ENCODE measurements around the gene PIK3C2G.

PIK3C2G gene

GRCh38 chr12:18345021-18345735, 83.9 kb downstream of the PIK3C2G start:
- DNase-seq (ENCODE audit: low read depth in 2 of 2), result no peak

GRCh38 chr12:18352312-18352711, 91.0 kb downstream of the PIK3C2G start:
- DNase-seq (ENCODE audit: low read depth in 2 of 2), result no peak

DNA sequence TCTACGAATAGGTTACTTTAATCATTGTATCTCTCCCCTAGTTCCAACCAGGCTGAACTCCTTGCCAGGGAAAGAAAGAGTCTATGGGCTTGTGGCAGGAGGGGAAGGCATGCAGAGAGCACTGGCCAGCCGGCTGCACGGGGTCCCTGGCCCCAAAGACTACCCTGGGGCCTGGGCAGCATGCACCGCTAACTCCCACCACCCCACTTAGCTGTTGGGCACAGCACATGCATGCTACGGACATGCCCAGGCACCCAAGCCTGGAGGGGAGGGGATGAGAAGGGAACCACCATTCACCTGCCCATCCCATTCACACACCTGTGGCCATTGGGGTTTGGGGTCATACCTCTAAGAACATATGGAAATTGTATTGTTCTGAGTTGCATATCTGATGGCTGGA, 94.1 kb downstream of the PIK3C2G start:
- DNase-seq (ENCODE audit: low read depth in 2 of 2), result no peak

DNA sequence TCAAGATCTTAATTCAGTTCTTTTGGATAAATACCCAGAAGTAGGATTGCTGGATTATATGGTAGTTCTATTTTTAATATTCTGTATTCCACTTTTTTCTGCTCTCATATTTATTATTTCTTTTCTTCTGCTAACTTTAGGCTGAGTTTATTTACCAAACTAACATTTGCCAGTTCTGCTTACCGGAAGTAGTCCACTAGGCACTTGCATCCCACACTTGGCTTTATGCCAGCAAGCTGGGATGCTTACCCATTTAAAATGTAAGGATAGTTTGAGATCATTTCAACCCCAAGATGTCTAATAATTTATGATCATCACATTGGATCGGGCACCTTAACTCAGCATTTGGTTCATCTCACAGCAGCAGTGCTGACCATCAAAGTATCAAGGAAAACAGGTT, 96.8 kb downstream of the PIK3C2G start:
- DNase-seq (ENCODE audit: low read depth in 2 of 2), result no peak

DNA sequence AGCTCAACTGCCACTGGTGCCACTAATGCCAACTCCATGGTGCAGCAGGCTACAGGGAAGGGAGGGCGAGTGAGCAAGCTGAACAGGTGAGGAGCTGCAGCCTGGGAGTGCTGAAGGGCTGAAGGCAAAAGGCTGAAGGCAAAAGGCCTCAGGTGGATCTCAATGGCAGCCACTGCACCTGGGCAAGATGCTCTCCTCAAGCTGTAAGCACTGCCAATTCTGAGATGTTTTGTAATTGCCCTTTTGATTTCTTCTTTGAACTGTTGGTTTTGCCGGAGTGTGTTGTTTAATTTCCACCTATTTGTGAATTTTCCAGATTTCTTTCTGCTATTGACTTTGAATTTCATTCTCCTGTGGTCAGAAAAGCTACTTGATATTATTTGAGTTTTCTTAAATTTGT, 97.6 kb downstream of the PIK3C2G start:
- DNase-seq (ENCODE audit: low read depth in 2 of 2), result no peak

DNA sequence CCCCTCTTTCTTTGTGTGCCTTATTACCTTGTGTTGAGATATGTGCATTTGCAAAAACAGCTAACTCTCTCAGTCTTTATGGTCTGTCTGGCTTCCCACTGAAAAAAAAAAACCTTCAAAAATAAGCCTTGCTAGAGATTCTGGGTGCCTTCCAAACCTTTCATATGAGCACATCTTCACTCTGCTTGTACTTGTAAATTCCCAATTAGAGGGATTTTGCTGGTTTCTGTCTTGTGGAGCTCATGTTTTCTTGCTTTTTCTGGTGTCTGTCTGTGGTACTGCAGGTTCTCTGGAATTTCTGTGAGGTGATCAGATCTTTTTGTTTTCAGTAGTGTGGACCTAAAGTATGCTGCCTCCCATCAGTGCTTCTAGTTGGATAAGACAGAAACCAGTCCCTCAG, 100.1 kb downstream of the PIK3C2G start:
- DNase-seq (ENCODE audit: low read depth in 2 of 2), result no peak

DNA sequence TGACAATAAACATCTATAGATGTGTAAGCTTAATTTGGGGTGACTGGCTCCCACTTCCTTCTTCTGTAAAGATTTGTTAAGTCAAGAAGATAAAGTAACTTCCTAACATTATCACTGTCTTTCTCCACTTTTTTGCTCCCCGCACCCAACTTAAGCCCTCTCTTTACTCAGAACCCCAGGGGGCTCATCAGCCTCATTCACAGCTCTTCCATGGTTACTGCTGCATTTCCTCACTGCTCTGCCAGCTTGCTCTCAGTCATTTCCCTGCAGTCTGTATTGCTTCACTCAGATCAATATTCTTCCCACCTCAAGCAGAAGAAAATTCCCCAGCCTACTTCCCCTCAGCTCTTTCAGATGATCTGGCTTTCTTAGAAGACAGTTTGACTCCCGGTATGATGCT, 102.0 kb downstream of the PIK3C2G start:
- DNase-seq (ENCODE audit: low read depth in 2 of 2), result no peak

DNA sequence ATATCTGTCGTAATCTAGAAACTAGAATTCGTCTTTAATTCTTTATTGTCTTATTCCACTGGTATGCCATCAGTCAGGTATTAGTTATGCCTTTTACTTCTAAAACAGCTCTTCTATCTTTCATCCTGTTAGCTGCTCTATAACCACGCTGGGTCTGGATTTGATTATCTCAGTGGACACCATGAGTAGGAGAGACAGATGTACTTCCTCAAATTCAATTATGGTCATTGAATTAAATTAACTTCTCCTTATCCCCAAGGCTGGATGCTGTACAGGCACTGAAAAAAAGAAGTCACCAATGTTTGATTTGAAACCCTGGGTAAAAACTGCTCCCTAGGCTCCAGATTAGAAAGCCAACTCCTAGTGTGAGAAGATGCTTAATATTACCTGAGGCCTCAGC, 107.3 kb downstream of the PIK3C2G start:
- no peak for DNase-seq (ENCODE audit: low read depth in 2 of 2)

- DNase-seq (ENCODE audit: low read depth in 2 of 2), result peak; percentile 81 to 83
Observed at GRCh38 chr12:18373181-18373580, 111.9 kb downstream of the PIK3C2G start.

- DNase-seq (ENCODE audit: low read depth in 2 of 2), result no peak
Observed at GRCh38 chr12:18375131-18375530, 113.8 kb downstream of the PIK3C2G start.

DNA sequence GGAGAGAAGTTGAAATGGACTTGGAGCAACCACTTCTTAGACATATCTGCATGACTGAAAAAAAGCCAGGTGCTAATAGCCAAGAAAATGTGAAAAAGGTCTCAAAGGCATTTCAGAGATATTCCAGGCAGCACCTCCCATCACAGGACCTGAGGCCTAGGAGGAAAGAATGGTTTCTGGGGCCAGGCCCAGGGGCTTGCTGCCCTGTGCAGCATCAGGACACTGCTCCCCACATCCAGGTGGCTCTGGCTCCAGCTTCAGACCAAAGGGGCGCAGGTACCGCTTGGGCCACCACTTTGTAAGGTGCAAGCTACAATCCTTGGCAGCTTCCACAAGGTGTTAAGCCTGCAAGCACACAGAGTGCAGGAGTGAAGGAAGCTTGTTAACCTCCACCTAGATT, 114.3 kb downstream of the PIK3C2G start:
- no peak for DNase-seq (ENCODE audit: low read depth in 2 of 2)

- peak; percentile 18 to 28 for DNase-seq (ENCODE audit: low read depth in 2 of 2)
Observed at GRCh38 chr12:18382236-18382885, 121.0 kb downstream of the PIK3C2G start.

- peak; percentile 88 to 90 for DNase-seq (ENCODE audit: low read depth in 2 of 2)
Observed at GRCh38 chr12:18383203-18383602, 121.9 kb downstream of the PIK3C2G start.

DNA sequence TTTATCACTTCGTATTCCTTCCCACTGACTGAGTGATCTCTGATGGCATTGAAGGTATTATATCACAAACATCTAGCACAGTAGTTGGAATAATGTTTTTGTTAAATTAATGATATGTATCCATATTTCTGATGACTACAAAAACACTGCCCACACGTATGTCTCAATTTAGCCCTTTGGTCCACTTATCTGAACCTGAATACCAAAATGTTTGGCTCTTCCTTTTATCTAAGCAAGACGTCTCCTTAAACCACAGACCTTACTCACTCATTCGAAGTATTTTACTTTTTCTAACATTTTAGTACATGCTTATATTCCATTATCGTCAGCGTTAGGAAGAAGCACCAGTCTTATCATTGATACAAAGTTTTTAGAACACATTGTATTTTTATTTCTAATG, 126.4 kb downstream of the PIK3C2G start:
- DNase-seq (ENCODE audit: low read depth in 2 of 2), result no peak

DNA sequence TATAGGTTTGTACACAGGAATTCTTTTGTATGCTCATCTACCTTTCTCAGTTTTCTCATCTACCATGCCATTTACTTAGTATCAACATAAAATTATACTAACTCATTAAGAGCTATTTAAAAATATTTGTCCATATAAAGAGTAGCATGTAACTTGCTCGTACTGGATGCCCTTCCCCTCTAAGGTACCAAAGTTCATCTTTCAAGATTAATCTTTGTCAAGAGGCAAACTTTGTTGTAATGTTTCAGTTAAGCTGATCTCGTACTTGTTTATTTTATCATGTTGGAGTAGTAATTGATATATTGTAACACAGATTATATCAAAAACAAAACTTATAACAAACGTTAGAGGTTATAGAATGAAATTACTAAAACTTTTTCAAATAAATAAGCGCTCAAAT, 128.5 kb downstream of the PIK3C2G start:
- DNase-seq (ENCODE audit: low read depth in 2 of 2), result no peak

GRCh38 chr12:18391151-18391550, 129.8 kb downstream of the PIK3C2G start:
- peak in 1 of 2 experiments; percentile 9 for DNase-seq (ENCODE audit: low read depth in 2 of 2)

DNA sequence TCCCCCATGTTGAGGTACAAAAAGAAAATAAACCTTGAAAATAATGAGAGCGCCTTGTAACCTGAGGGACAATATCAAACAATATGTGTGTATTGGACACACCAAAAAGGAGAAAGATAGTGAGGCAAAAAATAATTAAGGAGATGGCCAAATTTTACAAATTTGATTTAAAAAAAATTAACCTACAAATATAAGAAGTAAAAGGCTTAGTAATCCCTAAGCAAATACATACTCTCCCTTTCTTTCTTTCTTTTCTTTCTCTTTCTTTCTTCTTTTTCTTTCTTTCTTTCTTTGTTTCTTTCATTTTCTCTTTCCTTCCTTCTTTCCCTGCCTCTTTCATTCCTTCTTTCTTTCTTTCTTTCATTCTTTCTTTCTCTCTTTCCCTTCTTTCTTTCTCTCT, 133.4 kb downstream of the PIK3C2G start:
- DNase-seq (ENCODE audit: low read depth in 2 of 2), result no peak

DNA sequence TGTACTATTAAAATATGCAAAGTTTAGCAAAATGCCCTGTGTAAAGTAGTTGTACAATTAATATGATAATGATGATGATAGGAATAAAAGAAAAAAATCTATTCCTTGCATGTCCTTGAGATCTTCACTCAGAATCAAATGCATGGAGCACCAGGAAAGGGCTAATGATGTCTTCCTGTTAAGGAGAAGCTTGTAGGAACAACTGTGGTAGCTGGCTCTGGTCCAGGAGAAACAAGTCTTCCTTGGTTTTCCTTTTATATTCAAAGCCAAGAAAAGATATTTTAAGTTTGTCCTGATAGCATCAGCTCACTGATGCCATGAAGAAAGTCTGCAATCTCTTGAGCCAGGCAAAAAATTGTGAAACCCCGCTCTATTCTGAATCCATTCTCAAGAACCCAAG, 138.9 kb downstream of the PIK3C2G start:
- DNase-seq (ENCODE audit: low read depth in 2 of 2), result no peak

DNA sequence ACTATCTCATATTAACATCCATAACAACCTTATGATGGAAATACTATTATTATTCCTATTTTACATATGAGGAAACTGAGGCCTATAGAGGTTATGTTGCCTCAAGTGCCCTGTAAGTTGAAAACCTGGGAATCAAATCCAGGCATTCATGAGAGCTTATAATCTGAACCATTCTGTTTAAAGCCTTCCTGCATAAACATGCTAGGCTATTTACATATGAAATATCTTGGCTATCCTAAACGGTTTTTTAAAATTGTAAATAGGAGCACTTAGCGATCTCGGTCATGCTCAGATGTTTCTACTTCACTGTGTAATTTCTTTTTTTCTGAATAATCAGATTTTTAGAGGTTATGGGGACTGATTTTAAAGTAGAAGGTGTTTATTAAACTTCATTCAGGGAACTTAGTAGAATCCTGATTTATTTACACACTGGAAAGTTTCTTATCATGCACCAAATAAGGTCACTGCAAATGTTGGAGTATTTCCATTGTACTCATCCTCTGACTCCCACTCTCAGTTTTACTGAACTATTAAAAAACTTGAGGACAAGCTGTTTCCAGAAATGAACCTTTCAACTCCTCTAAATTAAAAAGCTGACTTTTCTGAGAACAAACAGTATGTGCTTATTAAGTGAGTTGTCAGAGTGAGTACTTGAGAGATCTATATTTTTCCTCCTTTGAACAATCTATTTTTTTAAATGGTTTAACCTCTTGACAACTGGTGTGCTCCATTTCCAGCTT, 141.7 kb downstream of the PIK3C2G start:
- DNase-seq (ENCODE audit: low read depth in 2 of 2), result no peak

DNA sequence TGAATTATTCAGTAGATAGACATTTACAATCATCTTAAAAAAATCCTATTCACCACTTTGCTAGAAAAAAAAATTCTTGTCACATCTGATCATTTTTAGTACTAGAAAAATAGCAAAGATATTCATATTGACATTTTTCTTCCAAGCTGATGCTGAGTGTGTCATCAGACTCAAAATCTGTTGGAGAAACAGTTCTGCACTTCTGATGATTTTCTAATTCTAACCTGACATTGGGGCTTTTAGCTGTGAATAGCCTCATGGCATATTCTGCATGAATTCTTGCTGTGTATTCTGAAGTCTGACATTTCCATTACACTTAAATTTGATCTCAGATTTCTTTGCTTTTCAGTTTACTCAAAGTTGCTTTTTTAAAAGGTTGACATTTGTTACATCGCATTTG, 150.1 kb downstream of the PIK3C2G start:
- no peak for DNase-seq (ENCODE audit: low read depth in 2 of 2)

GRCh38 chr12:18414671-18415070, 153.4 kb downstream of the PIK3C2G start:
- no peak for DNase-seq (ENCODE audit: low read depth in 2 of 2)

DNA sequence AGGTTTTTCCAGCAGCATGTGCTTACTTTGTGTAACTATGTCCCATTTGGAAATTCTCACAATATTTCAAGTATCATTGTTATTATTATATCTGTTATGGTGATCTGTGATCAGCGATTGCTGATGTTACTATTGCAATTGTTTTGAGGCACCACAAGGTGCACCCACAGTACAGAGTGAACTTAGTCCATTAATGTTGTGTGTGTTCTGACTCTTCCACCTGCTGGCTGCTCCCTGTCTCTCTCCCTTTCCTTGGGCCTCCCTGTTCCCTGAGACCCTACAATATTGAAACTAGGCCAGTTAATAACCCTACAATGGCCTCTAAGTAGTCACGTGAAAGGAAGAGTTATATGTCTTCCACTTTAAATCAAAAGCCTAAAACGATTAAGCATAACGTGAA, 153.9 kb downstream of the PIK3C2G start:
- DNase-seq (ENCODE audit: low read depth in 2 of 2), result no peak

DNA sequence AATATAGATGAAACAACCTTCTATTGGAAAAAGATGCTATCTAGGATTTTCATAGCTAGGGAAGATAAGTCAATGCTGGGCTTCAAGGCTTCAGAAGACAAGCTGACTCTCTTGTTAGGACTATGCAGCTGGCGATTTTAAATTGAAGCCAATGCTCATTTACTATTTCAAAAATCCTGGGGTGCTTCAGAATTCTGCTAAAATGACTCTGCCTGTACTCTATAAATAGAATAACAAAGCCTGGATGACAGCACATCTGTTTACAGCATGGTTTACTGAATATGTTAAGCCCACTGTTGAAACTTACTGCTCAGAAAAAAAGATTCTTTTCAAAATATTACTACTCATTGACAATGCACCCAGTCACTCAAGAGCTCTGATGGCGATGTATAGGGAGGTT, 155.1 kb downstream of the PIK3C2G start:
- DNase-seq (ENCODE audit: low read depth in 2 of 2), result no peak

Measured in fibroblast of skin of left quadriceps (primary cell).